HEK293 (cell line): ENCODE results near the gene SF3A1.

ENCODE experiments used
- ZBTB20 ChIP-seq: fragments of 450-650 bp; formaldehyde crosslinking; IDR thresholded peaks from 2 replicates; pipeline ENCODE4 v1.5.1; 2016; ENCODE audit warnings: missing biosample characterization, missing genetic modification characterization
- ZFP41 ChIP-seq: fragments of 450-650 bp; formaldehyde crosslinking; IDR thresholded peaks from 2 replicates; pipeline ENCODE4 v1.5.1; 2016; ENCODE audit warnings: missing biosample characterization, missing genetic modification characterization, borderline replicate concordance
- ZNF140 ChIP-seq: fragments of 450-650 bp; formaldehyde crosslinking; IDR thresholded peaks from 2 replicates; pipeline ENCODE4 v1.5.1; 2016; ENCODE audit warnings: missing biosample characterization, missing genetic modification characterization
- TF ChIP-seq, protein P1 (sequence below): fragments of 450-650 bp; formaldehyde crosslinking; IDR thresholded peaks from 2 replicates; pipeline ENCODE4 v1.5.1; 2016; ENCODE audit warnings: missing biosample characterization, missing genetic modification characterization

DNA sequence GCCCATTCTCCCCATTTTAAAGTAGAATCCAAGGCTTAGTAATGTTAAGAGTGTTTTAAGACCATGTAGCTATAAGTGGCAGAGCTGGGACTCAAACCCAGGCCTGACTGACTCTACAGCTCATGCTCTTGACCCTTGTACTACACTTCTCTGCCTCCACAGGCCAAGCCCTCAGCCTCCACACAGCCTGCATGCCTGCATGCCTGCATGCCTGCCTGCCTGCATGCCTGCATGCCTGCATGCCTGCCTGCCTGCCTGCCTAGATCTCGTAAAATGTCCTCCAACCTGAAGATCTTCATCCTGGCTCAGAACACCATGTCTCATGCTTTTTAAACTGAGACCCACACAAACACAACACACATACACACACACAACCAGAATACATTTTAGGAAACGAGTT is 48.6 kb downstream of the SF3A1 start:
- TF ChIP-seq ZNF140 (tag by site-specific recombination) (no peak), ZBTB20 (tag by site-specific recombination) (no peak), ZFP41 (tag by site-specific recombination) (no peak)
- TF ChIP-seq, protein P1, sequence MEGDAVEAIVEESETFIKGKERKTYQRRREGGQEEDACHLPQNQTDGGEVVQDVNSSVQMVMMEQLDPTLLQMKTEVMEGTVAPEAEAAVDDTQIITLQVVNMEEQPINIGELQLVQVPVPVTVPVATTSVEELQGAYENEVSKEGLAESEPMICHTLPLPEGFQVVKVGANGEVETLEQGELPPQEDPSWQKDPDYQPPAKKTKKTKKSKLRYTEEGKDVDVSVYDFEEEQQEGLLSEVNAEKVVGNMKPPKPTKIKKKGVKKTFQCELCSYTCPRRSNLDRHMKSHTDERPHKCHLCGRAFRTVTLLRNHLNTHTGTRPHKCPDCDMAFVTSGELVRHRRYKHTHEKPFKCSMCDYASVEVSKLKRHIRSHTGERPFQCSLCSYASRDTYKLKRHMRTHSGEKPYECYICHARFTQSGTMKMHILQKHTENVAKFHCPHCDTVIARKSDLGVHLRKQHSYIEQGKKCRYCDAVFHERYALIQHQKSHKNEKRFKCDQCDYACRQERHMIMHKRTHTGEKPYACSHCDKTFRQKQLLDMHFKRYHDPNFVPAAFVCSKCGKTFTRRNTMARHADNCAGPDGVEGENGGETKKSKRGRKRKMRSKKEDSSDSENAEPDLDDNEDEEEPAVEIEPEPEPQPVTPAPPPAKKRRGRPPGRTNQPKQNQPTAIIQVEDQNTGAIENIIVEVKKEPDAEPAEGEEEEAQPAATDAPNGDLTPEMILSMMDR (tag by site-specific recombination), result no peak
